ENCODE data around the gene SLC6A3.
"Not testable (repeated sequence)": the region's sequence is repeated elsewhere in the genome, so short reads cannot be mapped to it uniquely, and the experiment has no call there.

GRCh38 chr5:1459435-1459834 lies 14.2 kb upstream of the SLC6A3 start:
- TF ChIP-seq POLR2A (IDR thresholded peaks at IDR 0.05; ENCODE audit: low read length); GATA1 (IDR thresholded peaks at IDR 0.05; ENCODE audit: low read depth, low read length): not testable (repeated sequence)
